Fibroblast of villous mesenchyme (primary cell): Measurements from ENCODE around the gene ROCK1. TPM values are rescaled to one million over a fixed set of nuclear protein-coding genes. Genes with fewer than 3 reads are reported as not detected.

ENCODE experiments used
- DNase-seq: peaks from one replicate; pipeline ENCODE4 v3.0.0-alpha.2; 2010; ENCODE audit warnings: low read depth
- H3K4me3 ChIP-seq: 2 replicates; pipeline ENCODE4 v1.5.1; 2011; ENCODE audit warnings: low read depth, mild to moderate bottlenecking, low read length
- CTCF ChIP-seq: IDR thresholded peaks from 2 replicates; pipeline ENCODE4 v1.5.1; 2012; ENCODE audit warnings: low read depth, mild to moderate bottlenecking, low read length; ENCODE audit not compliant: insufficient read depth
- total RNA-seq: library from RNA; depleted of rRNA; stranded (reverse); fragments of >200 nt; gene quantifications from 2 replicates; pipeline ENCODE4 v1.2.3, GENCODE V29; 2012

The ROCK1 gene
- total RNA-seq, 1 donor: 55.3 TPM

GRCh38 chr18:21132398-21132918 lies 20.8 kb upstream of the ROCK1 start:
- no peak for TF ChIP-seq CTCF
- DNase-seq: no peak
- H3K4me3 ChIP-seq: no peak overlapping the region

- no peak for DNase-seq
- H3K4me3 ChIP-seq: no peak overlapping the region
- TF ChIP-seq CTCF: no peak
Observed at GRCh38 chr18:21131698-21132227, 20.1 kb upstream of the ROCK1 start.

GRCh38 chr18:21129566-21130216 lies 18.1 kb upstream of the ROCK1 start:
- DNase-seq: no peak
- H3K4me3 ChIP-seq: no peak overlapping the region
- TF ChIP-seq CTCF: no peak

GRCh38 chr18:21123290-21123926 lies 11.8 kb upstream of the ROCK1 start:
- H3K4me3 ChIP-seq: no peak overlapping the region
- TF ChIP-seq CTCF: no peak
- no peak for DNase-seq

- H3K4me3 ChIP-seq: no peak overlapping the region
- no peak for DNase-seq
- no peak for TF ChIP-seq CTCF
Observed at GRCh38 chr18:21118806-21119205, 7.2 kb upstream of the ROCK1 start.

GRCh38 chr18:21117409-21118131 lies 6.0 kb upstream of the ROCK1 start:
- peak; percentile 82 for DNase-seq
- TF ChIP-seq CTCF: no peak
- H3K4me3 ChIP-seq: no peak overlapping the region
